ENCODE measurements around the gene UPB1. TPM values are rescaled to one million over a fixed set of nuclear protein-coding genes. Genes with fewer than 3 reads are reported as not detected.

UPB1 gene
- total and polyA plus RNA-seq, 9 of the 15 experiments (the other 6 are each of a cell fraction or from before 2014, with no cell fraction given): 0.06 to 0.11 TPM; not detected in 7

- POLR2A ChIA-PET: interaction anchor here (0.9 to 1.0 kb wide), 3 partner anchors 12 to 14 kb away, joined by 3 read pairs; partner anchors contain the start of gene GUCD1
- no peak for TF ChIP-seq CREM (IDR thresholded peaks at IDR 0.05; ENCODE audit: low read depth)
- no peak for TF ChIP-seq ZNF23 (CRISPR knock-in tag; IDR thresholded peaks at IDR 0.05)
- 69% methylated on average over 3 of the region's 6 CpGs for WGBS (ENCODE audit: insufficient coverage, low coverage, missing lambda C conversion rate)
- Histone ChIP-seq H3K9ac (ENCODE audit: insufficient read depth in 1 of 2, low read depth in 2 of 2, low read length in 2 of 2) (no peak overlapping the region), H3K4me2 (ENCODE audit: insufficient read depth, low read length) (no peak overlapping the region), H2AFZ (ENCODE audit: low read depth, low read length) (no peak overlapping the region), H3K27me3 (ENCODE audit: control insufficient read depth in 2 of 2, insufficient read depth in 2 of 2, low read length in 2 of 2) (no peaks in the 10 kb centered on the region), H3K27ac (ENCODE audit: extremely low read depth, low read depth, low read length) (no peak overlapping the region), H3K36me3 (ENCODE audit: control insufficient read depth, insufficient read depth, low read length) (peaks cover 55% of the 10 kb centered on the region; the same call in 2 of the 3 replicates), H3K4me3 (no peak overlapping the region), H3K4me1 (replicated peaks in 1 of 2; ENCODE audit: control insufficient read depth in 2 of 2, insufficient read depth in 2 of 2, low read length in 2 of 2) (peaks cover 0 to 4% of the 10 kb centered on the region in 2 experiments; a peak in 1 of 5 replicates), H3K9me1 (ENCODE audit: control insufficient read depth, insufficient read depth, low read length) (no peaks in the 10 kb centered on the region), H3K9me3 (replicated peaks; ENCODE audit: control insufficient read depth, insufficient read depth, low read depth, low read length) (no peaks in the 10 kb centered on the region), H3K79me2 (ENCODE audit: control insufficient read depth, insufficient read depth, low read length) (no peaks in the 10 kb centered on the region), H4K20me1 (replicated peaks; ENCODE audit: control insufficient read depth, insufficient read depth, low read length) (no peaks in the 10 kb centered on the region)
- ATAC-seq (no peak), DNase-seq (ENCODE audit: extremely low read depth in 1 of 4, low spot score in 3 of 4) (no peak), FAIRE-seq (no peak)
- in situ Hi-C loops (cut with MboI) (no loop called here), intact Hi-C loops (cut with micrococcal nuclease) (no loop called here)
- CTCF ChIA-PET (ENCODE audit: low intra/inter-chr PET ratio): no interaction called here
- BruUV-seq (replicated peaks): no TSS peak
These were observed 46.8 kb downstream of the UPB1 start for GRCh38 chr22:24541681-24542515.

- Histone ChIP-seq H3K27ac (ENCODE audit: extremely low read depth, low read depth, low read length) (no peak overlapping the region), H3K4me2 (ENCODE audit: insufficient read depth, low read length) (no peak overlapping the region), H3K4me1 (replicated peaks in 1 of 2; ENCODE audit: control insufficient read depth in 2 of 2, insufficient read depth in 2 of 2, low read length in 2 of 2) (peaks cover 0 to 4% of the 10 kb centered on the region in 2 experiments; a peak in 1 of 5 replicates), H3K9me1 (ENCODE audit: control insufficient read depth, insufficient read depth, low read length) (no peaks in the 10 kb centered on the region), H3K9me3 (replicated peaks; ENCODE audit: control insufficient read depth, insufficient read depth, low read depth, low read length) (no peaks in the 10 kb centered on the region), H2AFZ (ENCODE audit: low read depth, low read length) (no peak overlapping the region), H3K9ac (ENCODE audit: insufficient read depth in 1 of 2, low read depth in 2 of 2, low read length in 2 of 2) (no peak overlapping the region), H4K20me1 (replicated peaks; ENCODE audit: control insufficient read depth, insufficient read depth, low read length) (no peaks in the 10 kb centered on the region), H3K79me2 (ENCODE audit: control insufficient read depth, insufficient read depth, low read length) (no peaks in the 10 kb centered on the region), H3K27me3 (ENCODE audit: control insufficient read depth in 2 of 2, insufficient read depth in 2 of 2, low read length in 2 of 2) (no peaks in the 10 kb centered on the region), H3K4me3 (no peak overlapping the region), H3K36me3 (ENCODE audit: control insufficient read depth, insufficient read depth, low read length) (peaks cover 63% of the 10 kb centered on the region; the same call in 2 of the 3 replicates)
- intact Hi-C loops (cut with micrococcal nuclease) (no loop called here), in situ Hi-C loops (cut with MboI) (no loop called here)
- CTCF ChIA-PET (ENCODE audit: low intra/inter-chr PET ratio): no interaction called here
- BruUV-seq (replicated peaks): no TSS peak
- POLR2A ChIA-PET: interaction anchor here (0.5 to 0.9 kb wide), 2 partner anchors 11 to 43 kb away, joined by 3 read pairs; no protein-coding TSS in a partner anchor
- WGBS (ENCODE audit: insufficient coverage, low coverage, missing lambda C conversion rate): 96% methylated on average over 3 of the region's 9 CpGs
- DNase-seq (ENCODE audit: extremely low read depth in 1 of 4, low spot score in 3 of 4): no peak
- ATAC-seq: no peak
- no peak for FAIRE-seq
- TF ChIP-seq GMEB1 (CRISPR knock-in tag; IDR thresholded peaks at IDR 0.05): no peak
- no peak for TF ChIP-seq STAT5A (IDR thresholded peaks at IDR 0.05; ENCODE audit: borderline replicate concordance, low read length)
- TF ChIP-seq CGGBP1 (CRISPR knock-in tag; IDR thresholded peaks at IDR 0.05): no peak
- TF ChIP-seq ZNF347 (CRISPR knock-in tag; IDR thresholded peaks at IDR 0.05; ENCODE audit: low read depth): no peak
- TF ChIP-seq SIRT6 (IDR thresholded peaks at IDR 0.05; ENCODE audit: low read depth, low read length): no peak
- TF ChIP-seq FOS (IDR thresholded peaks at IDR 0.05; ENCODE audit: extremely low read depth, insufficient read length): no peak
- TF ChIP-seq BRF1 (IDR thresholded peaks at IDR 0.05; ENCODE audit: borderline replicate concordance, extremely low read depth, insufficient read length): no peak
- TF ChIP-seq E2F5 (CRISPR knock-in tag; IDR thresholded peaks at IDR 0.05): no peak
- TF ChIP-seq PRPF4 (IDR thresholded peaks at IDR 0.05; ENCODE audit: insufficient read depth, low read depth, low read length, poor library complexity, severe bottlenecking): no peak
- no peak for TF ChIP-seq SP2 (IDR thresholded peaks at IDR 0.05; ENCODE audit: extremely low read depth, low read depth, low read length, poor library complexity, severe bottlenecking)
These were observed 47.5 kb downstream of the UPB1 start for GRCh38 chr22:24542641-24543040.

All from K562 (cell line).